Left lobe of liver (tissue), 2 donors: ENCODE data around the gene INO80D. TPM values are rescaled to one million over a fixed set of nuclear protein-coding genes. Genes with fewer than 3 reads are reported as not detected.
"Not testable (repeated sequence)": the region's sequence is repeated elsewhere in the genome, so short reads cannot be mapped to it uniquely, and the experiment has no call there.

Source experiments
- ATAC-seq: fragments of 200-7000 bp; cut with Tn5 transposase; one replicate; pipeline ENCODE4 v1.9.1; 2020; ENCODE audit warnings: mild to moderate bottlenecking, moderate library complexity
- DNase-seq: peaks from one replicate; pipeline ENCODE4 v3.0.0-alpha.2; 2020; ENCODE audit warnings: low spot score
- total RNA-seq: library from RNA; stranded (reverse); gene quantifications from one replicate; pipeline ENCODE4 v1.2.1, GENCODE V29; 2021
- donor health status: DM: no; HTN: no; CAD: no; lungs with moderate emphysema.
- donor health status: DM: no; HTN: yes; CAD: no.

The INO80D gene
- total RNA-seq, 1 donor from 2014 or later: 7.9 TPM

DNA sequence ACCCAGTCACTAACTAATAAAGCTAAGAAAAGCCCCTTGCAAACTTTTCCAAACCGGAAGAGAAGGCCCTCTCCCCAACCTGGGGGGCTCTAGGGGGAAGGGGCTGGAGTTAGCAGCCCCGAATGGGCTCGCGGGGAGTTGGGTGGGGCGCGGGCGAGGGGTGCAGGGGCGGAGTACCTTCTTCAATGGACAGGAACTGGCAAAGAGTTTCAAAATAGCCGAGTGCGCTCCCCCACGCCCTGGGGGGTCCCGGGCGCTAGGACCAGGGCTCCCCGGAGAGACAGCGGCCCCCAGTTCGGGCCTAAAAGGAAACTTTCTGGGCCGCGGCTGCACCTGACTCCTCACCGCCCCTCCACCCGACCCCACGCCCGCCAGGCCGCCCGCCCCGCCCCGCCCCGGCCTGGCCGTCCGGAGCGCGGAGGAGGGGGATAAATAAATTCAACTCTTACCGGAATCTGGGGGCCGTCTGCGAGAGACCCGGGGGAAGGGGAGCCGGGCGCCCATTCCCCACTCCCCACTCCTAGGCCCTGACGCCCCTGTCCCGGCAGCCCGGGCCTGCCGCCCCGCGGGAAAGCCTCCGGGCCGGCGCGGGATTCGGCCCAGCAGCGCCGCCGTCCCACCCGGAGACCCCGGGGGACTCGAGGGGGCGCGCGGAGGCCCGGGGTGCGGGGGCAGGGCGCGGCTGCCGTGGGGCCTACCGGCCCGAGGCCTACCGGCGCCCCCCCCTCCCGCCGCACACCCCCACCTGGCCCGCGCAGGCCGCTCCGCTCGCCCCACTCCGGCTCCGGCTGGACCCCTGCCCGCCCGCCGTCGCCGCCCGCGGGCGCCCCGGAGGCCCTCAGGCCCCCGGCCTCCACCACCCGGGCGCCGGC lies 868 bp downstream of the INO80D start:
- ATAC-seq: peak; percentile 55
- peak; percentile 59 for DNase-seq

GRCh38 chr2:206084439-206084869 lies 1.5 kb downstream of the INO80D start:
- DNase-seq: peak; percentile 72
- peak; percentile 65 for ATAC-seq

DNA sequence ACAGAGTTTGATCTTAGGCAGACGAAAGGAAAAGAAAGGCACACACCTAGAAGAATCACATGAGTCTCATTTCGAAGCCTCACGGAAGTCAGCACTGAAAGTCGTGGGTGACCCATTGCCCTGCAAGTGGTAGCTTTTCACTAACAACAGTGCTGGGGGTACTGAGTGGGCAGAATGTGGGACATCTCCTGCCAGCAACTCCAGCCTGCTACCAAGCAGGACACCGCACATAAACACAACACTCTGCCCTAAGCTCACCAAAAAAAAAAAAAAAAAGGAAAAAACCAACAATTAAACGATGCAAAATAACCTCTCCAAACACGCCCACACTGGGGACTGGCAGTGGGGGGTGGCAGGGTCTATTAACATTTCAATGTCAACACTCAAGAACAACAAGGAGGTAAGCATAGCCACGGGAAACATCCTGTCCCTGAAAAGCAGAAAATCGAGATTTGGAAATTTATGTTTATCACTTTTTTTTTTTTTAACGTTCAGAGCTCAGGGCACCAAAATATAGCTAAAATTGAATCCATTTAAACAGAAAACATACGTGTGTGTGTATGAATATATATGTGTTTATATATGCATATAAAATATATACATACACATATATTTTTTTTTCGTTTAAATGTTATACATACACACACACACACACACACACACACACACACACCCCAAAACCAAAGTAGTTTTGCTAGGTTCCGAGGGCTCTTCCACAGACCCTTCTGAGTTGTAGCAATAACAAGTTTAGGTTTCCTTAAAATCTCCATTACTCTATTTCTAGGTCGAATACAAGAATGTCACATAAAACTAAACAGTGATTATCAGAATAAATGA lies 2.2 kb downstream of the INO80D start:
- no peak for ATAC-seq
- no peak for DNase-seq

DNA sequence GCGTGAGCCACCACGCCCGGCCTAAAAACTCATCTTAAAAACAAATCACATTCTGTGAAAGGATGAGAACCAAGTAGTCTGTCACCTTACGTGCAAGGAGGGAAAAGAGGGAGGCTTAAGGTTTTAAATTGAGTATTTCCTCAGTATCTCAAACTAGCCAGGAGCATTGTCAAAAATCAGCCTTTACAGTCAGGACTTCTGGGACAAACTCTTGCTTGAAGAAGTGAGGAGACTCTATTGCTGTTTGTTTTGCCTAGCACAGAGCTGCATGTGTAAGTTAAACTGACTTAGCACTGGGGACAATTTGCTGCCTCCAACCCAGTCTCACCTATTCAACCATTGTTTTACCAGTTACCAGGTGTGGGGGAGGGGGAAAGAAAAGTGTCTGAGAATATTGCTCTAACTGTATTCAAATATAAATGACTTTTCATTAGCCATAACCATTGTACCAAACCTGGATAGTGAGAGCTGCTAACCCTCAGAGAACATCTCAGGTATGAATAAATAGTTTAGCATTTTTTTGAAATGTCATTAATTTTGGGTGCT lies 3.6 kb downstream of the INO80D start:
- no peak for ATAC-seq
- no peak for DNase-seq

- DNase-seq (no peak), ATAC-seq (no peak)
Measured at GRCh38 chr2:206080927-206081326, 5.0 kb downstream of the INO80D start.

- DNase-seq (no peak), ATAC-seq (no peak)
Measured at GRCh38 chr2:206079699-206080465, 6.1 kb downstream of the INO80D start.

GRCh38 chr2:206077879-206078278 lies 8.1 kb downstream of the INO80D start:
- ATAC-seq: peak; percentile 66
- not testable (repeated sequence) for DNase-seq

- DNase-seq (no peak), ATAC-seq (no peak)
Measured at GRCh38 chr2:206075113-206075512, 10.9 kb downstream of the INO80D start.

DNA sequence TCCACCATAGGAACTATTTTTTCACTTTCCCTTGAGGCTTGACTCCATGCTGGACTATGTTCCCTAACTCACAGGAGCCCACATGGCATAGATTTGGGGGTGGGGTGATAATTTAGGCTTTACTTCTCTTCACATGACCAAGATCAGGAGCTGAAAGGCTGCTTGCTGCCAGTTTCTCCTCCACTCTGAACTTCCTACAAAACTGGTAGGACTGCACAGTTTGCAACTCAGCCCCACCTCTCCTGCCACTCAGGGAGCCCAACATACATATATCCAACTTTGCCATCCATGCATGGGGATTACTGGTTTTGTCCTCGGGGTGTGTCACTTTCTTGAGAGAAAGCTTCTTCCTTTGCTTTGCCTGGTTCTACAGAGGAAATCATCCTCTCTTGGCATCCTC lies 14.2 kb downstream of the INO80D start:
- no peak for DNase-seq
- no peak for ATAC-seq

DNA sequence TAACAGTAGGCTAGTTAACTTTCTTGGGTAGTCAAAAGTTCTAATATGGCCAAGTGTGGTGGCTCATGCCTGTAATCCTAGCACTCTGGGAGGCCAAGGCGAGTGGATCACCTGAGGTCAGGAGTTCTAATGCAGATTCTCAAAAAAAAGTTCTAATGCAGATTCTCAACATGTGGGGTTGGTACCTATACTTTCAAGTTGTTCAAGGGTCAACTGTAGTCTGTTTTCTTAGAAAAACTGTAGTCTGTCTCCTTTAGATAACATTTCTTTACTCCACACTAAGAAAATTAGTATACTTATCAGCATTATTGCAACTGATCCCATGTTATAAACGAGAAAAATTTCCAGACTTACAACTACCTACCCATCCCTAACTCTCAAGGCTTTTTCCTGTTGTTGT lies 16.6 kb downstream of the INO80D start:
- ATAC-seq (no peak), DNase-seq (no peak)

- DNase-seq (no peak), ATAC-seq (no peak)
Measured at GRCh38 chr2:206068207-206068606, 17.8 kb downstream of the INO80D start.

DNA sequence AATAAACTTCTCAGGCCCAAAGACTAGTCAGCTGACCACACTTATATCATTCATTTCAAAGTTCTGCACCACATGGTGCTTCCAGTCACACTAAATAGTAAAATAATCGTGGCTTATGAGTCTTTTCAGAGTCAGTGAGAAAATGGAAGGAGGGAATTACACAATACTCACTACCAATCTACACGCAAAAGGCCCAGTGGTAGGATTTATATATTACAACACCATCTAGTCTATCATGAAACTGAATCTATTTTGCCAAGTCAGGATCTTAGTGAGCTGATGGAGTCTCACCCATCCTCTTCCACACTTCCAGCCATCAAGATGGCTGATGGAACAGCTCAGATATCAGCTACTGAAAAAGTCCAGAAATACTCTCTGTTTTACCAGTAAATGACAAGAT lies 21.9 kb downstream of the INO80D start:
- no peak for ATAC-seq
- DNase-seq: no peak

GRCh38 chr2:206063635-206064034 lies 22.3 kb downstream of the INO80D start:
- DNase-seq (no peak), ATAC-seq (no peak)

DNA sequence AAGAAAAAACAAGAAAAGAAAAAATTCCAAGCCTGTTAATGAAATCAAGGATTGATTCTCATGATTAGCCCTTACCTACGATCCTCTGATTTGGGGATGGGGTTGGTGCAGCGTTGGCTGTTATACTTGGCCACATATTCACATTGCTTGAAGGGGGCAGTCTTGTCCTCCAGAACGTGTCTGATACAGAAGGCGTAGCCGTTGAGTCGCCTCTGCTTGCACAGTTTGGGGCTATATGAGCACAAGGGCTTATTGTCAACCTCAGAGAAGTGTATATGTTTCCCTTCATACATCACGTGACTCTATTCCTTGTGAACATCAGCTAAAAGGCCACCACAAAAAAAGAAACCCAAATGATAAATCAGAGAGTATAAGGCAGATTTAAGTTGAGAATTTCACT lies 23.2 kb downstream of the INO80D start:
- ATAC-seq (no peak), DNase-seq (no peak)

- no peak for ATAC-seq
- DNase-seq: no peak
Measured at GRCh38 chr2:206056286-206056685, 29.7 kb downstream of the INO80D start.

- ATAC-seq: no peak
Measured at GRCh38 chr2:206054952-206055351, 31.0 kb downstream of the INO80D start.

GRCh38 chr2:206051912-206052311 lies 34.1 kb downstream of the INO80D start:
- no peak for DNase-seq
- ATAC-seq: no peak

More at GRCh38 chr2:206054952-206055351, 31.0 kb downstream of the INO80D start:
- no peak for DNase-seq

DNA sequence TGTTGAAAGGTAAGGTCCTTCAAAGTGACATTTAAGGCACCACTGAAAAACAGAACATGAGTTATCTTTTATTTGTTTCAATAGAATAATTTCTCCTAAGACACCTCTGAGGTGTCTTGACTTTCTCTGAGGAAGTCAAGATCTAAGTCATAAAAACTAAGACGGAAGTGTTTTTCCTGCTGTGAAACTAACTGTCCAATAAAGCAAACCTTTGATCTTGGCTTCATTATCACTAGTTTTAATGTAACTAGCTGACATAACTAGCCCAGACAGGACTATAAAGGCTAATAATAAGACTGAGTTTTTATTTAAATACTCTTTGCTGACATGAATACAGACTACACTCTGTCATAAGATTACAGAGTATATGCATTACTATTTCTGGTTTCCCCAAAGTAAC lies 36.6 kb downstream of the INO80D start:
- ATAC-seq: no peak

DNA sequence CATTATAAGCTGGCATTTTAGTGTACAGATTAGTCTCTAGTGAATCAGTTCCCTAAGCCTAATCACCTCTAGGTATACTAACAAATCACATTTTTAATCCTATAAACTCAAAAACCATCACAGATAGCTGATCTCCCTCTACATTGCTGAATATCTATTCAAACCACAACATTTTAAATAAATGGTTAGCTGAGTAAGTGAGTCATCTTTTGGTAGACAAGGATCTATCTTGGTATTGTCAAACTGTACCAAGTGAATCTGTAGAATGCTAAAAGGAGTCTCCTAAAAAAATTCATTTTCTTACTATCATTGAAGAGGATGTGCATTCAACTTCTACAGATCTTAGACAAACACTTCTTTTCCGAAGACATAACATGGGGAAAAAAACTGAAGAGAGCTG lies 40.7 kb downstream of the INO80D start:
- DNase-seq (no peak), ATAC-seq (no peak)

More for the DNA sequence above, 36.6 kb downstream of the INO80D start:
- no peak for DNase-seq

- ATAC-seq: no peak
- no peak for DNase-seq
Measured at GRCh38 chr2:206040525-206040924, 45.4 kb downstream of the INO80D start.

DNA sequence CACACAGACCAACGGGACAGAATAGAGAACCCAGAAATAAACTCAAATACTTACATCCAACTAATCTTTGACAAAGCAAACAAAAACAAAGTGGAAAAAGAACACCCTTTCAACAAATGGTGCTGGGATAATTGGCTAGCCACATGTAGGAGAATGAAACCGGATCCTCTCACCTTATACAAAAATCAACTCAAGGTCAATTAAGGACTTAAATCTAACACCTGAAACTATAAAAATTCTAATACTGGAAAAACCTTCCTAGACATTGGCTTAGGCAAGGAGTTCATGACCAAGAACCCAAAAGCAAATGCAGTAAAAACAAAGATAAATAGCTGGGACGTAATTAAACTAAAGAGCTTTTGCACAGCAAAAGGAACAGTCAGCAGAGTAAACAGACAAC lies 50.6 kb downstream of the INO80D start:
- DNase-seq, ATAC-seq: not testable (repeated sequence)
